Measurements from ENCODE around the gene AGBL1.

DNA sequence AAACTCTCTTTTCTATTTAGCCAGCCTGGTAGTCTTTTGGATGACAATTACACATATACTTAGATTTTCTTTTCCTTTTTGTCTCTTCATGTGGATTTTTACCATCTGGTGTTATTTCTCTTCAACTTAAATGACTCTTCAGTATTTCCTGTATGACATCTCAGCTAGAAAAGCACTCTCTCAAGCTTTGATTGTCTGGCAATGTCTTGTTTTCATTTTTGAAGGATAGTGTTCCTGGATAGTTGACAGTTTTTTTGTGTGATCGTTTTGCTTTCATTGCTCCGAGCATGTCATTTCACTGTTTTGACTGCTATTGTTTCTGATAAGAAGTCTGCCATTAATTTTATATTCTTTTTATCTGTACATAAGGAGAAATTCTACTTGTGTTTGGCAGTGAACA is 766.4 kb downstream of the AGBL1 start:
- TF ChIP-seq REST (IDR thresholded peaks at IDR 0.05; ENCODE audit: insufficient read depth in 1 of 2, low read depth in 2 of 2, low read length in 2 of 2) (no peak), TAF1 (IDR thresholded peaks at IDR 0.05; ENCODE audit: borderline replicate concordance, insufficient read depth, low read length) (no peak), POLR2AphosphoS5 (IDR thresholded peaks at IDR 0.05; ENCODE audit: low read depth, low read length) (no peak), SIN3A (IDR thresholded peaks at IDR 0.05; ENCODE audit: borderline replicate concordance, insufficient read depth, low read length) (no peak)

All from PFSK-1 (cell line).